Coronary artery (tissue), 2 donors: ENCODE results near the gene NECTIN4.

Experiments
- DNase-seq: peaks from one replicate; pipeline ENCODE4 v3.0.0-alpha.2; 2017; ENCODE audit warnings: low spot score
- H3K27ac ChIP-seq, 2 donors: fragments of 200-600 bp; sonication (generic); one replicate each; pipeline ENCODE4 v1.5.1; 2016 to 2019
- H3K4me3 ChIP-seq: fragments of 200-600 bp; sonication (generic); 2 replicates; pipeline ENCODE4 v1.5.1; 2016; ENCODE audit warnings: mild to moderate bottlenecking, moderate library complexity
- CTCF ChIP-seq: fragments of 200-600 bp; sonication (generic); IDR thresholded peaks from one replicate; pipeline ENCODE4 v1.5.1; 2019; ENCODE audit warnings: antibody characterized with exemption

Gene NECTIN4

GRCh38 chr1:161089251-161089924, at the start of gene NECTIN4:
TSS of gene NECTIN4 (minus strand) at chr1:161089558. CDS start at chr1:161089296, 262 bp downstream.
- DNase-seq: no peak
- H3K27ac ChIP-seq: no peak within 1 kb of the TSS
- no peak for TF ChIP-seq CTCF
- no peak within 1 kb of the TSS for H3K4me3 ChIP-seq

- TF ChIP-seq CTCF: no peak
- H3K27ac ChIP-seq: no peak overlapping the region
- no peak for DNase-seq
- no peak overlapping the region for H3K4me3 ChIP-seq
These were observed 49.1 kb upstream of the NECTIN4 start for GRCh38 chr1:161138431-161138830.

GRCh38 chr1:161137881-161138280, 48.5 kb upstream of the NECTIN4 start:
- no peak overlapping the region for H3K4me3 ChIP-seq
- TF ChIP-seq CTCF: no peak
- DNase-seq: no peak
- H3K27ac ChIP-seq: no peak overlapping the region

GRCh38 chr1:161133220-161133740, 43.9 kb upstream of the NECTIN4 start:
- peak overlapping the region; percentile 85 for H3K4me3 ChIP-seq
- TF ChIP-seq CTCF: no peak
- DNase-seq: no peak
- peak overlapping the region; percentile 95 to 98 for H3K27ac ChIP-seq

- DNase-seq: peak; percentile 98
- peak within 1 kb of the TSS; percentile 95 to 98 for H3K27ac ChIP-seq
- peak within 1 kb of the TSS; percentile 85 for H3K4me3 ChIP-seq
- TF ChIP-seq CTCF: no peak
These were observed 43.3 kb upstream of the NECTIN4 start, which contains the start of gene DEDD for GRCh38 chr1:161132410-161133219. TSS of gene DEDD (minus strand) at chr1:161132667. CDS start at chr1:161124462, 8,205 bp downstream.

- TF ChIP-seq CTCF: no peak
- peak; percentile 81 for DNase-seq
- H3K4me3 ChIP-seq: peak overlapping the region; percentile 85
- H3K27ac ChIP-seq: peak overlapping the region; percentile 95 to 98
These were observed 42.4 kb upstream of the NECTIN4 start for GRCh38 chr1:161131523-161132409.
